ENCODE data around the gene CCNG2.
A peak's percentile ranks its signal among the peaks of the same experiment; 100 is the strongest.
"Not testable (repeated sequence)": the region's sequence is repeated elsewhere in the genome, so short reads cannot be mapped to it uniquely, and the experiment has no call there.

Gene CCNG2

GRCh38 chr4:77156912-77157858 lies at the start of gene CCNG2:
Gene CCNG2, plus strand, starts transcription at chr4:77157207. Its CDS starts 1,326 bp downstream, at chr4:77158533.
- peak; percentile 82 for DNase-seq

GRCh38 chr4:77110730-77111129 lies 46.3 kb upstream of the CCNG2 start:
- DNase-seq: no peak

GRCh38 chr4:77113069-77113468 lies 43.9 kb upstream of the CCNG2 start:
- DNase-seq: no peak

- DNase-seq: no peak
Observed at GRCh38 chr4:77117721-77118120, 39.3 kb upstream of the CCNG2 start.

- no peak for DNase-seq
Observed at GRCh38 chr4:77120886-77121508, 36.0 kb upstream of the CCNG2 start.

GRCh38 chr4:77121736-77122240 lies 35.2 kb upstream of the CCNG2 start:
- no peak for DNase-seq

- DNase-seq: no peak
Observed at GRCh38 chr4:77122656-77123055, 34.4 kb upstream of the CCNG2 start.

GRCh38 chr4:77123411-77123810 lies 33.6 kb upstream of the CCNG2 start:
- DNase-seq: no peak

- no peak for DNase-seq
Observed at GRCh38 chr4:77124576-77124975, 32.4 kb upstream of the CCNG2 start.

- DNase-seq: no peak
Observed at GRCh38 chr4:77125961-77126360, 31.0 kb upstream of the CCNG2 start.

- DNase-seq: no peak
Observed at GRCh38 chr4:77126809-77127208, 30.2 kb upstream of the CCNG2 start.

GRCh38 chr4:77127215-77127614 lies 29.8 kb upstream of the CCNG2 start:
- no peak for DNase-seq

GRCh38 chr4:77127837-77128621 lies 29.0 kb upstream of the CCNG2 start:
- no peak for DNase-seq

- DNase-seq: no peak
Observed at GRCh38 chr4:77132652-77133312, 24.2 kb upstream of the CCNG2 start.

- not testable (repeated sequence) for DNase-seq
Observed at GRCh38 chr4:77137448-77137847, 19.6 kb upstream of the CCNG2 start.

- DNase-seq: no peak
Observed at GRCh38 chr4:77141964-77142645, 14.9 kb upstream of the CCNG2 start.

- no peak for DNase-seq
Observed at GRCh38 chr4:77142646-77143028, 14.4 kb upstream of the CCNG2 start.

GRCh38 chr4:77143091-77143490 lies 13.9 kb upstream of the CCNG2 start:
- DNase-seq: no peak

GRCh38 chr4:77145842-77146185 lies 11.2 kb upstream of the CCNG2 start:
- DNase-seq: no peak

- no peak for DNase-seq
Observed at GRCh38 chr4:77146186-77147078, 10.6 kb upstream of the CCNG2 start.

All from stimulated activated naive CD4-positive, alpha-beta T cell treated with Interleukin-2 at 50 U/mL for 16 hours (primary cell).